SK-N-MC (cell line): Measurements from ENCODE around the gene ANKRD18A.
"Not testable (repeated sequence)": the region's sequence is repeated elsewhere in the genome, so short reads cannot be mapped to it uniquely, and the experiment has no call there.

Experiments
- EZH2 ChIP-seq: fragments of 200-600 bp; sonication (generic); IDR thresholded peaks from one replicate; pipeline ENCODE4 v1.6.1; 2017; ENCODE audit warnings: antibody characterized with exemption
- POLR2AphosphoS5 ChIP-seq: IDR thresholded peaks from 2 replicates; pipeline ENCODE4 v1.6.1; 2012; ENCODE audit warnings: mild to moderate bottlenecking, low read depth, low read length, borderline replicate concordance

DNA sequence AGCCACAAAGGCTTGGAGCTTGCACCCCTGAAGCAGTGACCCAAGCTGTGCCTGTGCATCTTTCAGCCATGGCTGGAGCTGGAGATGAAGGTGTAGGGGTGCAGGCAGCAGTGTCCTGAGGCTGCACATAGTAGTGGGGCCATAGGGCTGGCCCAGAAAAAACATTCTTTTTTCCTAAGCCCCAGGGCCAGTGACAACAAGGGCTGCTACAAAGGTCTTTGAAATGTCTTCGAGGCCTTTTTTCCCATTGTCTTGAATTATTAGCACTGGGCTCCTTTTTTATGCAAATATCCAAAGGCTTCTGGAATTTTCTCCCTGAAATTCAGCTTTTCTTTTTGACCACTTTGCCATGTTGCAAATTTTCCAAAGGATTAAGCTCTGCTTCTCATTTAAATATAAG is 62.6 kb downstream of the ANKRD18A start:
- TF ChIP-seq POLR2AphosphoS5, EZH2: not testable (repeated sequence)
